ENCODE data around the gene FBXL20.
A peak's percentile ranks its signal among the peaks of the same experiment; 100 is the strongest.

The FBXL20 gene

DNA sequence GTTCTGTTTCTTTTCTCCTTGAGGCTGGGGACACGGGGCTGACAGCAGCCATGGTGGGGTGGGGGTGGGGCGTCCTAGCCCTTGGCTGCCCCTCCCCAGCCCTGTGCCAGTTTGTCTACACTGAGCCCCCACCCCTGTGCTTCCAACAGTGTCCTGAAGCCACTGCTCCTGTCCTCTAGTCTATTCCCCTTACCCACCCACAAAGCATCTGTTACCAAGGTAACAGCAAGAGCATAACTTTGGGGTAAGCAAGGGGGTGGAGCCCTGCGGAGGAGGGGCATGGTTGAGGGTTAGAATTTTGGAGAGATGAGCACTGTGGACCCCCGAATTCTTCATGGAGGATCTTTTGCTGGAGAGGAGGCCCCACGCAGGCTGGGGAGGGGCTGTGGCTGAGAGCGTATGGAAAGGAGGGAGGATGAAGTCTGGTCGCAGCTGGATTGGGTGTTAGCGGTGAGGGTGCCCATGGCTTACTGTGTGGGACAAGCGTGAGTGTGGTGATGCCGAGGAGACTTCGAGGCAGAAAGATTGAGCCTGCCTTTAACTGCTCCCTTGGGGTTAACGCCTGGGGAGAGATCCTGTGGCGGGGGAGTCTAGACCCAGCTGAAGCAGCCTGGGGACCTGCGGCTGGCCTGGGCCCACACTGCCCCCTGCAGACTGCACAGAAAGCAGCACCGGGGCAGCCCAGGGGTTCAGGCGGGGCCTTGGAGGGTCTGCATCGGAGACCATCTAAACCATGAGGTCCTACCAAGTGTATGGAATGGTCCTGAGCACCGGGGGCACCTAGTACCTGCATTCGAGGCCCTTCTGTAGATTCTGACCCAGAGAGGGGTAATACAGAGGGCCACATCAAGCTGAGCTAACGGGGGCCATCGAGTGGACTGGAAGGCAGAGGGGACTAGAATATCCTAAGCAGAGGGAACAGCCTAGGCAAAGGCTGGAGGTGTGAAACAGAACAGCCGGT is 169.6 kb downstream of the FBXL20 start (continued):
- TF ChIP-seq ZNF223 (tag by site-specific recombination; IDR thresholded peaks at IDR 0.05) (no peak), RBAK (tag by site-specific recombination; IDR thresholded peaks at IDR 0.05) (no peak), ZNF660 (tag by site-specific recombination; IDR thresholded peaks at IDR 0.05) (no peak), IKZF3 (tag by site-specific recombination; IDR thresholded peaks at IDR 0.05) (peak; percentile 66), ZNF529 (tag by site-specific recombination; IDR thresholded peaks at IDR 0.05; ENCODE audit: insufficient replicate concordance) (no peak), ZNF48 (tag by site-specific recombination; IDR thresholded peaks at IDR 0.05) (no peak), ZNF157 (tag by site-specific recombination; IDR thresholded peaks at IDR 0.05) (no peak), ZNF747 (tag by site-specific recombination; IDR thresholded peaks at IDR 0.05) (no peak)
- TF ChIP-seq, protein P1, sequence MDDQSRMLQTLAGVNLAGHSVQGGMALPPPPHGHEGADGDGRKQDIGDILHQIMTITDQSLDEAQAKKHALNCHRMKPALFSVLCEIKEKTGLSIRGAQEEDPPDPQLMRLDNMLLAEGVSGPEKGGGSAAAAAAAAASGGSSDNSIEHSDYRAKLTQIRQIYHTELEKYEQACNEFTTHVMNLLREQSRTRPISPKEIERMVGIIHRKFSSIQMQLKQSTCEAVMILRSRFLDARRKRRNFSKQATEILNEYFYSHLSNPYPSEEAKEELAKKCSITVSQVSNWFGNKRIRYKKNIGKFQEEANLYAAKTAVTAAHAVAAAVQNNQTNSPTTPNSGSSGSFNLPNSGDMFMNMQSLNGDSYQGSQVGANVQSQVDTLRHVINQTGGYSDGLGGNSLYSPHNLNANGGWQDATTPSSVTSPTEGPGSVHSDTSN (CRISPR knock-in tag; IDR thresholded peaks at IDR 0.05): no peak
- TF ChIP-seq, protein P2, sequence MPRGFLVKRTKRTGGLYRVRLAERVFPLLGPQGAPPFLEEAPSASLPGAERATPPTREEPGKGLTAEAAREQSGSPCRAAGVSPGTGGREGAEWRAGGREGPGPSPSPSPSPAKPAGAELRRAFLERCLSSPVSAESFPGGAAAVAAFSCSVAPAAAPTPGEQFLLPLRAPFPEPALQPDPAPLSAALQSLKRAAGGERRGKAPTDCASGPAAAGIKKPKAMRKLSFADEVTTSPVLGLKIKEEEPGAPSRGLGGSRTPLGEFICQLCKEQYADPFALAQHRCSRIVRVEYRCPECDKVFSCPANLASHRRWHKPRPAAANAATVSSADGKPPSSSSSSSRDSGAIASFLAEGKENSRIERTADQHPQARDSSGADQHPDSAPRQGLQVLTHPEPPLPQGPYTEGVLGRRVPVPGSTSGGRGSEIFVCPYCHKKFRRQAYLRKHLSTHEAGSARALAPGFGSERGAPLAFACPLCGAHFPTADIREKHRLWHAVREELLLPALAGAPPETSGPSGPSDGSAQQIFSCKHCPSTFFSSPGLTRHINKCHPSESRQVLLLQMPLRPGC (tag by site-specific recombination; IDR thresholded peaks at IDR 0.05): no peak

DNA sequence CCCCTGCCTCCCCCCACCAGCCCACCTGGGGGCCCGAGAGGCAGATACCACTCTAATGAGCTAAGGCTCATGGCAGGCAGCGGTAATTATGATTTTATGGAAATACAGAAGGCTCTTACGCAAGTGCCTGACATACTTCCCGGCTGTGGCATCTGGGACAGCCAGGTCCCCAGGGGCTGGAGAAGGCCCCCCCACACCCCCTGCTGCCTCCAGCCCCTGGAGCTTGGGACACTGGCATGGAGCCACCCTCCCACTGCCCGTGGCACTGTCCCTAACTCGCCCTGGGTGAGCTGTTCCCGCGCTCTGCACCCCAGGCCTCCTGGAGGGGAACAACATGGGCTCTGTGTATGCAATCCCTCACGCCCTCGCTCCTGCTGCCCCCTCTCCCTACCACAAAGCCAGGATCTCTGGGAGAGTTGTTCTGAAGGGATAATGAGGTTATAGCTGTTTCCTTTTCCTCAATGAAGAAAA is 170.3 kb downstream of the FBXL20 start:
- no peak overlapping the region for H3K27ac ChIP-seq (ENCODE audit: extremely low read depth, low read depth, low read length)
- no peaks in the 10 kb centered on the region for H3K9me3 ChIP-seq (ENCODE audit: control insufficient read depth, insufficient read depth, low read depth, low read length)
- ChIA-PET CTCF (interaction anchor here (0.6 to 20.9 kb wide), 11 partner anchors 8 to 392 kb away, joined by 3 to 733 read pairs (median 8); partner anchors contain the start of gene RPL19), POLR2A (interaction anchor here (0.7 to 3.0 kb wide), 3 partner anchors 25 to 34 kb away, joined by 4 to 19 read pairs (median 4); partner anchors contain the start of genes CACNB1 and RPL19)
- no peak overlapping the region for H3K4me3 ChIP-seq (ENCODE audit: low read depth, low read length)
- peaks cover 11% of the 10 kb centered on the region for H3K4me1 ChIP-seq (ENCODE audit: control insufficient read depth, insufficient read depth, low read length)
- H3K36me3 ChIP-seq (ENCODE audit: control insufficient read depth in 2 of 2, insufficient read depth in 1 of 2, low read length in 2 of 2): no peaks in the 10 kb centered on the region
- TF ChIP-seq GLIS1 (tag by site-specific recombination; IDR thresholded peaks at IDR 0.05) (peak; percentile 100), ZNF777 (tag by site-specific recombination; IDR thresholded peaks at IDR 0.05; ENCODE audit: borderline replicate concordance) (peak; percentile 46; the same call in 1 of the 2 replicates), IKZF3 (tag by site-specific recombination; IDR thresholded peaks at IDR 0.05) (peak; percentile 71; the same call in 1 of the 2 replicates), GLIS2 (tag by site-specific recombination; IDR thresholded peaks at IDR 0.05) (peak; percentile 85), ZBTB8A (tag by site-specific recombination; IDR thresholded peaks at IDR 0.05) (0 out of 2 replicates have a peak, but pooled peaks have one; percentile 15), ZBTB21 (tag by site-specific recombination; IDR thresholded peaks at IDR 0.05) (peak; percentile 29; the same call in 1 of the 2 replicates), ZNF791 (tag by site-specific recombination; IDR thresholded peaks at IDR 0.05) (no peak), OSR2 (tag by site-specific recombination; IDR thresholded peaks at IDR 0.05) (peak; percentile 88), KLF10 (tag by site-specific recombination; IDR thresholded peaks at IDR 0.05) (peak; percentile 34; the same call in 1 of the 2 replicates), ZNF114 (tag by site-specific recombination; IDR thresholded peaks at IDR 0.05) (no peak)
- TF ChIP-seq, protein P3, sequence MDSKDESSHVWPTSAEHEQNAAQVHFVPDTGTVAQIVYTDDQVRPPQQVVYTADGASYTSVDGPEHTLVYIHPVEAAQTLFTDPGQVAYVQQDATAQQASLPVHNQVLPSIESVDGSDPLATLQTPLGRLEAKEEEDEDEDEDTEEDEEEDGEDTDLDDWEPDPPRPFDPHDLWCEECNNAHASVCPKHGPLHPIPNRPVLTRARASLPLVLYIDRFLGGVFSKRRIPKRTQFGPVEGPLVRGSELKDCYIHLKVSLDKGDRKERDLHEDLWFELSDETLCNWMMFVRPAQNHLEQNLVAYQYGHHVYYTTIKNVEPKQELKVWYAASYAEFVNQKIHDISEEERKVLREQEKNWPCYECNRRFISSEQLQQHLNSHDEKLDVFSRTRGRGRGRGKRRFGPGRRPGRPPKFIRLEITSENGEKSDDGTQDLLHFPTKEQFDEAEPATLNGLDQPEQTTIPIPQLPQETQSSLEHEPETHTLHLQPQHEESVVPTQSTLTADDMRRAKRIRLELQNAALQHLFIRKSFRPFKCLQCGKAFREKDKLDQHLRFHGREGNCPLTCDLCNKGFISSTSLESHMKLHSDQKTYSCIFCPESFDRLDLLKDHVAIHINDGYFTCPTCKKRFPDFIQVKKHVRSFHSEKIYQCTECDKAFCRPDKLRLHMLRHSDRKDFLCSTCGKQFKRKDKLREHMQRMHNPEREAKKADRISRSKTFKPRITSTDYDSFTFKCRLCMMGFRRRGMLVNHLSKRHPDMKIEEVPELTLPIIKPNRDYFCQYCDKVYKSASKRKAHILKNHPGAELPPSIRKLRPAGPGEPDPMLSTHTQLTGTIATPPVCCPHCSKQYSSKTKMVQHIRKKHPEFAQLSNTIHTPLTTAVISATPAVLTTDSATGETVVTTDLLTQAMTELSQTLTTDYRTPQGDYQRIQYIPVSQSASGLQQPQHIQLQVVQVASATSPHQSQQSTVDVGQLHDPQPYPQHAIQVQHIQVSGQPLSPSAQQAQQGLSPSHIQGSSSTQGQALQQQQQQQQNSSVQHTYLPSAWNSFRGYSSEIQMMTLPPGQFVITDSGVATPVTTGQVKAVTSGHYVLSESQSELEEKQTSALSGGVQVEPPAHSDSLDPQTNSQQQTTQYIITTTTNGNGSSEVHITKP (tag by site-specific recombination; IDR thresholded peaks at IDR 0.05): peak; percentile 32; the same call in 1 of the 2 replicates
- TF ChIP-seq, protein P4, sequence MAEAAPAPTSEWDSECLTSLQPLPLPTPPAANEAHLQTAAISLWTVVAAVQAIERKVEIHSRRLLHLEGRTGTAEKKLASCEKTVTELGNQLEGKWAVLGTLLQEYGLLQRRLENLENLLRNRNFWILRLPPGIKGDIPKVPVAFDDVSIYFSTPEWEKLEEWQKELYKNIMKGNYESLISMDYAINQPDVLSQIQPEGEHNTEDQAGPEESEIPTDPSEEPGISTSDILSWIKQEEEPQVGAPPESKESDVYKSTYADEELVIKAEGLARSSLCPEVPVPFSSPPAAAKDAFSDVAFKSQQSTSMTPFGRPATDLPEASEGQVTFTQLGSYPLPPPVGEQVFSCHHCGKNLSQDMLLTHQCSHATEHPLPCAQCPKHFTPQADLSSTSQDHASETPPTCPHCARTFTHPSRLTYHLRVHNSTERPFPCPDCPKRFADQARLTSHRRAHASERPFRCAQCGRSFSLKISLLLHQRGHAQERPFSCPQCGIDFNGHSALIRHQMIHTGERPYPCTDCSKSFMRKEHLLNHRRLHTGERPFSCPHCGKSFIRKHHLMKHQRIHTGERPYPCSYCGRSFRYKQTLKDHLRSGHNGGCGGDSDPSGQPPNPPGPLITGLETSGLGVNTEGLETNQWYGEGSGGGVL (tag by site-specific recombination; IDR thresholded peaks at IDR 0.05): peak; percentile 96
- TF ChIP-seq, protein P5, sequence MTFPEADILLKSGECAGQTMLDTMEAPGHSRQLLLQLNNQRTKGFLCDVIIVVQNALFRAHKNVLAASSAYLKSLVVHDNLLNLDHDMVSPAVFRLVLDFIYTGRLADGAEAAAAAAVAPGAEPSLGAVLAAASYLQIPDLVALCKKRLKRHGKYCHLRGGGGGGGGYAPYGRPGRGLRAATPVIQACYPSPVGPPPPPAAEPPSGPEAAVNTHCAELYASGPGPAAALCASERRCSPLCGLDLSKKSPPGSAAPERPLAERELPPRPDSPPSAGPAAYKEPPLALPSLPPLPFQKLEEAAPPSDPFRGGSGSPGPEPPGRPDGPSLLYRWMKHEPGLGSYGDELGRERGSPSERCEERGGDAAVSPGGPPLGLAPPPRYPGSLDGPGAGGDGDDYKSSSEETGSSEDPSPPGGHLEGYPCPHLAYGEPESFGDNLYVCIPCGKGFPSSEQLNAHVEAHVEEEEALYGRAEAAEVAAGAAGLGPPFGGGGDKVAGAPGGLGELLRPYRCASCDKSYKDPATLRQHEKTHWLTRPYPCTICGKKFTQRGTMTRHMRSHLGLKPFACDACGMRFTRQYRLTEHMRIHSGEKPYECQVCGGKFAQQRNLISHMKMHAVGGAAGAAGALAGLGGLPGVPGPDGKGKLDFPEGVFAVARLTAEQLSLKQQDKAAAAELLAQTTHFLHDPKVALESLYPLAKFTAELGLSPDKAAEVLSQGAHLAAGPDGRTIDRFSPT (tag by site-specific recombination; IDR thresholded peaks at IDR 0.05): peak; percentile 53; the same call in 1 of the 2 replicates

Measured in HEK293 (cell line).